Ovary (tissue), 3 donors: ENCODE measurements around the gene CTDSP2.

Source experiments
- POLR2A ChIP-seq: fragments of 450-650 bp; IDR thresholded peaks from one replicate; pipeline ENCODE4 v1.6.1; 2017; ENCODE audit warnings: antibody characterized with exemption, mild to moderate bottlenecking, moderate library complexity
- TF ChIP-seq, protein P1 (sequence below), 3 donors: fragments of 450-650 bp in 2 of 3; fragments of 200-600 bp in 1 of 3; IDR thresholded peaks; one replicate each; pipeline versions ENCODE4 v1.5.1 to v1.8.0; 2016 to 2022; ENCODE audit warnings: antibody characterized with exemption in 3 of 3, mild to moderate bottlenecking in 1 of 3
- donor health status: DM: no; HTN: no; CAD: no.

DNA sequence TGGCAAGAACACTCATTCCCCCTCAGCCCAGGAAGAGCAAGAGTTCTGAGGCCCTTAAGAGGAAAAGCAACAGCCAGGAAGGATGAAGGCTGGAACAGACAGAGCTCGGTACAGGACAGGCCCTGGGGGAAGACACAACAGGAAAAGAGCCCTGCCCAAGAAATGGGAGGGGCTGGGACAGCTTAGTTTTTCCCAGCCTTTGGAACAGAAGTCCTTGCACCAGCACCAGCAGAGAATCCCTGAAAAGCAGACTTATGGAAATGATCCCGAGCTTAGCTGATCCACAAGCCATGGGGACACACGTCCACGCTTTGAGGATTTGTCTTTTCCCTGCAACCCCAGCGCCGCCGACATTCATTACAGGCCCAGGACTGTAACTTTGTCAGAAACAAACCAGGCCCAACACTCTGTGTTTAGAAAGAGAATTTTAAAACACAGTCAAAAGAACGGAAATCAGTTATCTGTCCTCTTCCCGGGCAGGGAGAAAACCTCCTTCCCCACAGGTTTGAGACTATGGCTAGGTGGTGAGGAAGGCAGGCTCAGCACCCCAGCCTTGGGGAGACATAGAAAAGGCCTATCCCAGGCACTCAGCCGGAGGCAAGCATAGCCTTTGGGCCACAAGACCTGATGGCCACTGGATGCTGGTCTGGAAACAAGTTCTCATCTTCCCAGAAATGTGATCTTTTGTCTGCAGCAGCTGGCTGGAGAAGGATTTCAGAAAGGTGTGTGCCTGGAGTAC, 24.0 kb downstream of the CTDSP2 start:
- TF ChIP-seq, protein P1, sequence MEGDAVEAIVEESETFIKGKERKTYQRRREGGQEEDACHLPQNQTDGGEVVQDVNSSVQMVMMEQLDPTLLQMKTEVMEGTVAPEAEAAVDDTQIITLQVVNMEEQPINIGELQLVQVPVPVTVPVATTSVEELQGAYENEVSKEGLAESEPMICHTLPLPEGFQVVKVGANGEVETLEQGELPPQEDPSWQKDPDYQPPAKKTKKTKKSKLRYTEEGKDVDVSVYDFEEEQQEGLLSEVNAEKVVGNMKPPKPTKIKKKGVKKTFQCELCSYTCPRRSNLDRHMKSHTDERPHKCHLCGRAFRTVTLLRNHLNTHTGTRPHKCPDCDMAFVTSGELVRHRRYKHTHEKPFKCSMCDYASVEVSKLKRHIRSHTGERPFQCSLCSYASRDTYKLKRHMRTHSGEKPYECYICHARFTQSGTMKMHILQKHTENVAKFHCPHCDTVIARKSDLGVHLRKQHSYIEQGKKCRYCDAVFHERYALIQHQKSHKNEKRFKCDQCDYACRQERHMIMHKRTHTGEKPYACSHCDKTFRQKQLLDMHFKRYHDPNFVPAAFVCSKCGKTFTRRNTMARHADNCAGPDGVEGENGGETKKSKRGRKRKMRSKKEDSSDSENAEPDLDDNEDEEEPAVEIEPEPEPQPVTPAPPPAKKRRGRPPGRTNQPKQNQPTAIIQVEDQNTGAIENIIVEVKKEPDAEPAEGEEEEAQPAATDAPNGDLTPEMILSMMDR (IDR thresholded peaks at IDR 0.05), result no peak
- TF ChIP-seq POLR2A, result no peak
